GM12892 (cell line): ENCODE results near the gene FERD3L.

Source experiments
- POLR2A ChIP-seq: IDR thresholded peaks from 2 replicates; pipeline ENCODE4 v1.6.1; 2011; ENCODE audit warnings: low read depth, low read length, control low read depth
- POLR2AphosphoS5 ChIP-seq: IDR thresholded peaks from 2 replicates; pipeline ENCODE4 v1.6.1; 2011; ENCODE audit warnings: low read depth, low read length, control low read depth

GRCh38 chr7:19107081-19107355, 38.2 kb downstream of the FERD3L start:
- no peak for TF ChIP-seq POLR2A
- no peak for TF ChIP-seq POLR2AphosphoS5
